PC-3 (cell line): ENCODE results near the gene WDFY4. TPM values are rescaled to one million over a fixed set of nuclear protein-coding genes. Genes with fewer than 3 reads are reported as not detected.

Experiments used
- ATAC-seq: fragments of 200-7000 bp; cut with Tn5 transposase; 2 replicates; pipeline ENCODE4 v1.9.1; 2020; ENCODE audit warnings: mild to moderate bottlenecking, moderate library complexity
- BruUV-seq: library from RNA; stranded (reverse); fragments of 400-500 nt; replicated peaks from 2 replicates; lab custom pipeline; 2021; lab: Mats Ljungman, UMichigan
- CTCF ChIA-PET: fragments of 300-600 bp; sonication (Branson Sonifier 250); formaldehyde crosslinking; loops from one replicate; lab custom pipeline; 2022; ENCODE audit warnings: antibody characterized with exemption; lab: Charles Lee
- POLR2A ChIA-PET: fragments of 300-600 bp; sonication (Branson Sonifier 250); formaldehyde crosslinking; loops from one replicate; lab custom pipeline; 2022; ENCODE audit warnings: antibody characterized with exemption; ENCODE audit not compliant: unreplicated experiment; lab: Charles Lee
- DNase-seq: peaks from one replicate; pipeline ENCODE4 v3.0.0-alpha.2; 2015
- H2AFZ ChIP-seq: fragments of 300-600 bp; sonication (generic); 2 replicates; pipeline ENCODE4 v1.6.0; 2016; ENCODE audit warnings: antibody characterized with exemption, low read length
- H3F3A ChIP-seq: fragments of 300-600 bp; sonication (generic); one replicate; pipeline ENCODE4 v1.6.0; 2017; ENCODE audit warnings: antibody characterized with exemption, low read length, control low read depth, mild to moderate bottlenecking; ENCODE audit not compliant: unreplicated experiment
- H3K27ac ChIP-seq: fragments of 300-600 bp; sonication (generic); 2 replicates; pipeline ENCODE4 v1.5.1; 2016; ENCODE audit warnings: mild to moderate bottlenecking, low read length
- H3K27me3 ChIP-seq: fragments of 300-600 bp; sonication (generic); 2 replicates; pipeline ENCODE4 v1.6.1; 2016; ENCODE audit warnings: low read length, mixed read lengths
- H3K36me3 ChIP-seq: fragments of 300-600 bp; sonication (generic); 2 replicates; pipeline ENCODE4 v1.6.1; 2016; ENCODE audit warnings: low read depth, mixed run types, low read length, mixed read lengths
- H3K4me1 ChIP-seq: fragments of 300-600 bp; sonication (generic); 2 replicates; pipeline ENCODE4 v1.5.1; 2016; ENCODE audit warnings: low read length; ENCODE audit not compliant: insufficient read depth
- H3K4me2 ChIP-seq: fragments of 300-600 bp; sonication (generic); 2 replicates; pipeline ENCODE4 v1.6.0; 2016; ENCODE audit warnings: low read length
- H3K4me3 ChIP-seq: fragments of 300-600 bp; sonication (generic); 2 replicates; pipeline ENCODE4 v1.5.1; 2016; ENCODE audit warnings: mild to moderate bottlenecking, low read length, mixed read lengths
- H3K79me2 ChIP-seq: fragments of 300-600 bp; sonication (generic); 2 replicates; pipeline ENCODE4 v1.6.1; 2017; ENCODE audit warnings: low read length, mixed read lengths
- H3K9ac ChIP-seq: fragments of 300-600 bp; sonication (generic); 2 replicates; pipeline ENCODE4 v1.6.0; 2016; ENCODE audit warnings: mild to moderate bottlenecking, low read length
- H3K9me2 ChIP-seq: fragments of 300-600 bp; sonication (generic); replicated peaks from 2 replicates; pipeline ENCODE4 v1.6.1; 2016; ENCODE audit warnings: mixed run types, low read length, mixed read lengths
- H3K9me3 ChIP-seq: fragments of 300-600 bp; sonication (generic); 2 replicates; pipeline ENCODE4 v1.6.1; 2016; ENCODE audit warnings: low read length, mixed read lengths
- H4K20me1 ChIP-seq: fragments of 300-600 bp; sonication (generic); 2 replicates; pipeline ENCODE4 v1.6.1; 2016; ENCODE audit warnings: low read length, mixed read lengths
- EZH2 ChIP-seq: fragments of 300-600 bp; sonication (generic); IDR thresholded peaks from one replicate; pipeline ENCODE4 v1.6.1; 2017; ENCODE audit warnings: antibody characterized with exemption, mild to moderate bottlenecking, low read length; ENCODE audit not compliant: unreplicated experiment
- EZH2phosphoT487 ChIP-seq: fragments of 300-600 bp; sonication (generic); IDR thresholded peaks from 2 replicates; pipeline ENCODE4 v1.6.1; 2018; ENCODE audit warnings: mild to moderate bottlenecking, antibody characterized with exemption, low read length, borderline replicate concordance
- intact Hi-C: fragments of 100-400 bp; cut with micrococcal nuclease; formaldehyde crosslinking; loops from 2 replicates; pipeline ENCODE4 v1.9.0; 2023
- total RNA-seq: library from RNA; depleted of rRNA; stranded (reverse); fragments of >200 nt; gene quantifications from 2 replicates; pipeline ENCODE4 v1.2.3, GENCODE V29; 2014
- TF ChIP-seq, protein P1 (sequence below): fragments of 300-600 bp; sonication (generic); conservative IDR thresholded peaks from 2 replicates; pipeline ENCODE4 v1.5.1; 2017; ENCODE audit warnings: antibody characterized with exemption, low read depth, mild to moderate bottlenecking, low read length

Gene WDFY4
- total RNA-seq, 1 experiment from 2014 or later, result not detected

GRCh38 chr10:48758411-48758810, 73.7 kb downstream of the WDFY4 start:
- TF ChIP-seq EZH2, result no peak
- no peak for TF ChIP-seq EZH2phosphoT487
- TF ChIP-seq, protein P1, sequence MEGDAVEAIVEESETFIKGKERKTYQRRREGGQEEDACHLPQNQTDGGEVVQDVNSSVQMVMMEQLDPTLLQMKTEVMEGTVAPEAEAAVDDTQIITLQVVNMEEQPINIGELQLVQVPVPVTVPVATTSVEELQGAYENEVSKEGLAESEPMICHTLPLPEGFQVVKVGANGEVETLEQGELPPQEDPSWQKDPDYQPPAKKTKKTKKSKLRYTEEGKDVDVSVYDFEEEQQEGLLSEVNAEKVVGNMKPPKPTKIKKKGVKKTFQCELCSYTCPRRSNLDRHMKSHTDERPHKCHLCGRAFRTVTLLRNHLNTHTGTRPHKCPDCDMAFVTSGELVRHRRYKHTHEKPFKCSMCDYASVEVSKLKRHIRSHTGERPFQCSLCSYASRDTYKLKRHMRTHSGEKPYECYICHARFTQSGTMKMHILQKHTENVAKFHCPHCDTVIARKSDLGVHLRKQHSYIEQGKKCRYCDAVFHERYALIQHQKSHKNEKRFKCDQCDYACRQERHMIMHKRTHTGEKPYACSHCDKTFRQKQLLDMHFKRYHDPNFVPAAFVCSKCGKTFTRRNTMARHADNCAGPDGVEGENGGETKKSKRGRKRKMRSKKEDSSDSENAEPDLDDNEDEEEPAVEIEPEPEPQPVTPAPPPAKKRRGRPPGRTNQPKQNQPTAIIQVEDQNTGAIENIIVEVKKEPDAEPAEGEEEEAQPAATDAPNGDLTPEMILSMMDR, result no peak
- ATAC-seq (no peak), DNase-seq (no peak)
- Histone ChIP-seq H3K9me2 (no peaks in the 10 kb centered on the region), H3K27me3 (peaks cover 69% of the 10 kb centered on the region), H3K4me1 (no peaks in the 10 kb centered on the region), H3F3A (no peaks in the 10 kb centered on the region), H2AFZ (no peak overlapping the region), H3K4me2 (no peak overlapping the region), H3K79me2 (no peaks in the 10 kb centered on the region), H3K4me3 (no peak overlapping the region), H3K9me3 (no peaks in the 10 kb centered on the region), H4K20me1 (no peaks in the 10 kb centered on the region), H3K27ac (no peak overlapping the region), H3K9ac (no peak overlapping the region), H3K36me3 (no peaks in the 10 kb centered on the region)
- intact Hi-C loops, result no loop called here
- BruUV-seq, result no TSS peak
- ChIA-PET POLR2A (no interaction called here), CTCF (no interaction called here)

DNA sequence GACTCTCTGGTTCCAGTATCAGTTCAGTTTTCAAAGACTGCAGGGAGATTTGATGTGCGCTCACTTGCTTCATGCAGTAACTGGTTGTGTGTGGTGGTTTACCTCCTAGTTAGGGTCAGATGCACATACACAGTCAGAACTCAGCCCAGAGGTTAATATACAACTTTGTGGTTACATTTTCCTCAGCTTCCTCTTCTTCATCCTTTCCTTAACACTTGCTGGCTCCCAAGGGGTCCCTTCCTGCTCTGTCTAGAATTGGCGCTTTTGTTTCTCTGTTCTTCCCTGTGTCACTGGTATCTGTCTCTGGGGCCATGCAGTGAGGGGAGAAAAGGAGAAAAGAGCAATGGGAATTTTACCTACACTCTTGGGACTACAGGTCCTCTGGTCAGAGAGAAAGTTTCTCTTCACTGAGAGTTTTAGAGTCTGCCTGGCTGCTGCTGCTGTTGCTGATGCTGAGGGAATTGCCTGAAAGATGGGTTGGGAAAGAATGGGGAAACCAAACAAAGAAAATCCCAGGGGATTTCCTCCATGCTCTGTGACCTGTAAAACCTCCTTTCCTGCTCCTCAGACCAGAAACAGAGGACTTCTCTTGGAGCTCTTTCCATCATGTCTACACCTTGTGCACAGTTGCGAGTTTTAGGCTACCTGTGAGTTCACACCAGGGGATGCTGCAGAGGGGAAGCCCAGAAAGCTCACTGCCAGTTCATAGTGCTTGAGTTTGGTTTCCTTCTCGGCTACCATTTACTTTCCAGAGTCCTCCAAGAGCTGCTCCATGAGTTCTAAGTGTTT, 74.6 kb downstream of the WDFY4 start:
- no peak overlapping the region for H3K27ac ChIP-seq
- POLR2A ChIA-PET, result no interaction called here
- H3K4me2 ChIP-seq, result no peak overlapping the region
- no peak for DNase-seq
- no peak overlapping the region for H3K9ac ChIP-seq
- no peaks in the 10 kb centered on the region for H3K36me3 ChIP-seq
- H3K27me3 ChIP-seq, result peaks cover 75% of the 10 kb centered on the region
- BruUV-seq, result no TSS peak
- H3K9me3 ChIP-seq, result no peaks in the 10 kb centered on the region
- no peaks in the 10 kb centered on the region for H3K4me1 ChIP-seq
- H3K79me2 ChIP-seq, result no peaks in the 10 kb centered on the region
- intact Hi-C loops, result no loop called here
- no peak overlapping the region for H3K4me3 ChIP-seq
- ATAC-seq, result no peak
- CTCF ChIA-PET, result no interaction called here
- H3F3A ChIP-seq, result no peaks in the 10 kb centered on the region
- no peak for TF ChIP-seq EZH2
- TF ChIP-seq, protein P1, result no peak
- H2AFZ ChIP-seq, result no peak overlapping the region
- no peaks in the 10 kb centered on the region for H3K9me2 ChIP-seq
- H4K20me1 ChIP-seq, result no peaks in the 10 kb centered on the region

DNA sequence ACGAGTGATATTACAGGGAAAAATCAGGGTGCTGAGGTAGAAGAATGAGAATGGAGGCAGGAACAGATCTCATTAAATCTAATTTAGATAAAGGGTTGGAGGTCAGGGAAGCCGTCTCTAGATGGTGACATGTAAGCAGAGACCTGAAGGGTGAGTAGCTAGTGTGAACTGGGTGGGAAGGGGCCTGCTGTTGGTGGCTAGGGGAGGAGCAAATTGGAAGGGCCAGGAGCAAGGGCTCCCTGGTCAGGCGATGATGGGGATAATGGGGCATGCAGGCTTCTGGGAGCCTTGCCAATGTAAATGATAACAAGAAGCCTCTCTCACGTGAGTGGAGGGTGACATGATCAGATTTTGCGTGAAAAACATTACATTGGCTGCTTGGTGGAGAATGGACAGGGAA, 76.3 kb downstream of the WDFY4 start:
- CTCF ChIA-PET, result no interaction called here
- TF ChIP-seq, protein P1, result no peak
- no peak for TF ChIP-seq EZH2
- TF ChIP-seq EZH2phosphoT487, result no peak
- Histone ChIP-seq H3K4me3 (no peak overlapping the region), H3K4me2 (no peak overlapping the region), H3K9me2 (no peaks in the 10 kb centered on the region), H3K9ac (no peak overlapping the region), H4K20me1 (no peaks in the 10 kb centered on the region), H3F3A (no peaks in the 10 kb centered on the region), H2AFZ (no peak overlapping the region), H3K27ac (no peak overlapping the region), H3K36me3 (no peaks in the 10 kb centered on the region), H3K79me2 (no peaks in the 10 kb centered on the region), H3K4me1 (no peaks in the 10 kb centered on the region), H3K27me3 (peaks cover 77% of the 10 kb centered on the region), H3K9me3 (no peaks in the 10 kb centered on the region)
- POLR2A ChIA-PET, result no interaction called here
- ATAC-seq, result no peak
- BruUV-seq, result no TSS peak
- no peak for DNase-seq
- intact Hi-C loops, result no loop called here
